RWPE1 (cell line): ENCODE measurements around the gene MARK2.

ENCODE experiments used
- CTCF ChIA-PET: fragments of 350-600 bp; sonication (Branson Sonifier 250); formaldehyde crosslinking; extraction: SDS; loops from one replicate; lab custom pipeline; 2021; lab: Yijun Ruan, JAX
- POLR2A ChIA-PET: fragments of 400-600 bp; formaldehyde crosslinking; extraction: SDS; loops from one replicate; lab custom pipeline; 2020; ENCODE audit warnings: antibody characterized with exemption; ENCODE audit not compliant: low non-redundant PET; lab: Yijun Ruan, JAX
- DNase-seq: peaks from one replicate; pipeline ENCODE4 v3.0.0; 2012; ENCODE audit warnings: low spot score
- H3K27ac ChIP-seq: fragments of 450-650 bp; 2 replicates; pipeline ENCODE4 v1.5.1; 2017
- TF ChIP-seq, protein P1 (sequence below): fragments of 450-650 bp; conservative IDR thresholded peaks from 2 replicates; pipeline ENCODE4 v1.5.1; 2017; ENCODE audit warnings: low read depth, mild to moderate bottlenecking

The MARK2 gene

GRCh38 chr11:63845911-63846310 lies 7.0 kb downstream of the MARK2 start:
- POLR2A ChIA-PET, result no interaction called here
- H3K27ac ChIP-seq, result peak overlapping the region; percentile 59
- CTCF ChIA-PET, result no interaction called here
- TF ChIP-seq, protein P1, sequence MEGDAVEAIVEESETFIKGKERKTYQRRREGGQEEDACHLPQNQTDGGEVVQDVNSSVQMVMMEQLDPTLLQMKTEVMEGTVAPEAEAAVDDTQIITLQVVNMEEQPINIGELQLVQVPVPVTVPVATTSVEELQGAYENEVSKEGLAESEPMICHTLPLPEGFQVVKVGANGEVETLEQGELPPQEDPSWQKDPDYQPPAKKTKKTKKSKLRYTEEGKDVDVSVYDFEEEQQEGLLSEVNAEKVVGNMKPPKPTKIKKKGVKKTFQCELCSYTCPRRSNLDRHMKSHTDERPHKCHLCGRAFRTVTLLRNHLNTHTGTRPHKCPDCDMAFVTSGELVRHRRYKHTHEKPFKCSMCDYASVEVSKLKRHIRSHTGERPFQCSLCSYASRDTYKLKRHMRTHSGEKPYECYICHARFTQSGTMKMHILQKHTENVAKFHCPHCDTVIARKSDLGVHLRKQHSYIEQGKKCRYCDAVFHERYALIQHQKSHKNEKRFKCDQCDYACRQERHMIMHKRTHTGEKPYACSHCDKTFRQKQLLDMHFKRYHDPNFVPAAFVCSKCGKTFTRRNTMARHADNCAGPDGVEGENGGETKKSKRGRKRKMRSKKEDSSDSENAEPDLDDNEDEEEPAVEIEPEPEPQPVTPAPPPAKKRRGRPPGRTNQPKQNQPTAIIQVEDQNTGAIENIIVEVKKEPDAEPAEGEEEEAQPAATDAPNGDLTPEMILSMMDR, result no peak
- DNase-seq, result no peak

GRCh38 chr11:63846897-63847296 lies 8.0 kb downstream of the MARK2 start:
- POLR2A ChIA-PET, result no interaction called here
- CTCF ChIA-PET, result interaction anchor here (1.0 kb wide), 1 partner anchor 10 kb away, joined by 6 read pairs; no protein-coding TSS in a partner anchor
- no peak overlapping the region for H3K27ac ChIP-seq

GRCh38 chr11:63847363-63847762 lies 8.5 kb downstream of the MARK2 start:
- TF ChIP-seq, protein P1, result no peak
- peak overlapping the region; percentile 9; the same call in 1 of the 2 replicates for H3K27ac ChIP-seq
- CTCF ChIA-PET, result interaction anchor here (0.8 to 1.0 kb wide), 2 partner anchors 11 to 87 kb away, joined by 3 to 6 read pairs; no protein-coding TSS in a partner anchor
- POLR2A ChIA-PET, result no interaction called here
- DNase-seq, result peak; percentile 34

More at GRCh38 chr11:63846897-63847296, 8.0 kb downstream of the MARK2 start:
- no peak for DNase-seq
- TF ChIP-seq, protein P1, result no peak

DNA sequence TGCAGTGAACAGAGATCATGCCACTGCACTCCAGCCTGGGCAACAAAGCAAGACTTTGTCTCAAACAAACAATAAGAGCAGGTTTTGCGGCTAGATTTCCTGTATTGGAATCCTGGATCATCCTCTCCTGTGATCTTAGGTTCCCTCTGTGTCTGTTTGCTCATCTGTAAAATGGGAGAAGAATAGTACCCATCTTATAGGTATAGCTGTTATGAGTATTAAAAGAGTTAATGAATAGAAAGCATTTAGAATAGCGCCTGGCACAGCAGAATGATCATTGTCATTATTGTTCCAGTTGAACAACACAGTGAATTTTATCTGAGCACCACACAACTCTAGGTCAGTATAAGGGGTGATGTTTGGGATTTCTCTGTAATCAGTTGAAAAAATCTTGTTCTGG lies 10.8 kb downstream of the MARK2 start:
- POLR2A ChIA-PET, result no interaction called here
- TF ChIP-seq, protein P1, result no peak
- CTCF ChIA-PET, result no interaction called here
- DNase-seq, result no peak
- H3K27ac ChIP-seq, result no peak overlapping the region

GRCh38 chr11:63850920-63851319 lies 12.0 kb downstream of the MARK2 start:
- TF ChIP-seq, protein P1, result no peak
- H3K27ac ChIP-seq, result no peak overlapping the region
- ChIA-PET POLR2A (no interaction called here), CTCF (interaction anchor here (0.5 to 0.7 kb wide), 2 partner anchors 382 to 1014 kb away, joined by 3 read pairs; no protein-coding TSS in a partner anchor)
- no peak for DNase-seq

- ChIA-PET CTCF (interaction anchor here (0.7 kb wide), 1 partner anchor 1014 kb away, joined by 3 read pairs; no protein-coding TSS in a partner anchor), POLR2A (no interaction called here)
- TF ChIP-seq, protein P1, result no peak
- no peak for DNase-seq
- no peak overlapping the region for H3K27ac ChIP-seq
Measured at GRCh38 chr11:63851364-63851763, 12.5 kb downstream of the MARK2 start.
